GM21737 (cell line): ENCODE measurements around the gene MAPK7.
A peak's percentile ranks its signal among the peaks of the same experiment; 100 is the strongest.

Source experiments
- ATAC-seq: cut with Tn5 transposase; IDR thresholded peaks from one replicate; pipeline ENCODE4 v1.9.1; 2021; ENCODE audit warnings: mild to moderate bottlenecking, moderate library complexity; ENCODE audit not compliant: unreplicated experiment

The MAPK7 gene

DNA sequence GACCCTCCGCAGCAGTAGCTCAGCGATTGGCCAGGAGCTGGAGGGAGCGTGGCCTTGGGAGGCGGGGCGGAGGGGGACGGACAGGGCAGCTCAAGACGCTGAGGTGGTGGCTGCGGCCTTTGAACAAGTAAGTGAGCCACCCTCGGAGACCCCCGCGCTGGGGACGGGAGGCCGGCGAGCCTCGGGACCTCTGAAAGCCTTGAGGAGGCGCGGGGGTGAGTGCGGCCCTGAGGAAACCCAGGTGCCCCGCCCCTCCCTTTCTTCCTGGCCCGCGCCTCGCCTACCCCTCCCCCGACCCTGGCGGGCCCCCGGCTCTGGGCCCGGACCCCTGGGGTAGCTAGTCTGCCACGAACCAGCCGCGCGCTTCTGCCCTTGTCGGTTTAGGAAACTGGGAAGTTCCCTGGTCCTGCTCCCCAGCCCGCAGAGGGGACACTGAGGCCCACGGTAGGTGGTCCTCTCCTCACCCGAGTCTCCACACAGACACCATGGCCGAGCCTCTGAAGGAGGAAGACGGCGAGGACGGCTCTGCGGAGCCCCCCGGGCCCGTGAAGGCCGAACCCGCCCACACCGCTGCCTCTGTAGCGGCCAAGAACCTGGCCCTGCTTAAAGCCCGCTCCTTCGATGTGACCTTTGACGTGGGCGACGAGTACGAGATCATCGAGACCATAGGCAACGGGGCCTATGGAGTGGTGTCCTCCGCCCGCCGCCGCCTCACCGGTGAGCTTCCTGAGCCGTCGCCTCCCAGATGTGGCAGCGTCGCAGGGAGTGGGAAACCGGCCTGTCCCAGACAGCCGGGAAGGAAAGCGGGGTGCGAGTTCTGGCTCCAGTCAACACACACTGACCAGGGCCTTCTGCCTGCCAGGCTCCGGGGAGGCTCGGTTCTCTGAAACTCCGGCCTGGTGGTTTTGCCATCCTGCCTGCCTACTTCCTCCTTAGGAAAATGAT lies at the start of gene MAPK7:
TSS of gene MAPK7 (plus strand) at position 83 of the 945 bp plus-strand sequence. CDS start at position 486, 403 bp downstream.
- ATAC-seq: peak; percentile 8

DNA sequence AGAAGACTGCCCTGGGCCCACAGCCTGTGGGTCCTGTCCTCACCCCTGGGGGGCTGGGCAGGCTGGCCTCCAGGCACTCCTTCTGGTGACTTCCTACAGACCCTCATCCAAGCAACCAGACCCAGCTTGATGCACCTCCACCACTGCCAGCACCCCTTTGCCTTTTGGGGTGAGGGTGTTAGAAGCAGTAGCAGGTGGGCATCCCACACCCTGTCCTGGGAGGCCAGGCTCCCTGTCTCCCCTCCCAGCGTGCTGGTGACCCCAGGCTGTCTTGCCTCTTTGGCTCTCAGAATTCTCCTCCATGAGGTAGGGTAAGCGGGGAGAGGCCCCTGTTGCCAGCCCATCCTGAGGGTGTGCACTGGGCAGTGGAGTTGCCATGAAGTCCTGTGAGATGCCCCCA lies 49.2 kb upstream of the MAPK7 start:
- ATAC-seq: no peak

DNA sequence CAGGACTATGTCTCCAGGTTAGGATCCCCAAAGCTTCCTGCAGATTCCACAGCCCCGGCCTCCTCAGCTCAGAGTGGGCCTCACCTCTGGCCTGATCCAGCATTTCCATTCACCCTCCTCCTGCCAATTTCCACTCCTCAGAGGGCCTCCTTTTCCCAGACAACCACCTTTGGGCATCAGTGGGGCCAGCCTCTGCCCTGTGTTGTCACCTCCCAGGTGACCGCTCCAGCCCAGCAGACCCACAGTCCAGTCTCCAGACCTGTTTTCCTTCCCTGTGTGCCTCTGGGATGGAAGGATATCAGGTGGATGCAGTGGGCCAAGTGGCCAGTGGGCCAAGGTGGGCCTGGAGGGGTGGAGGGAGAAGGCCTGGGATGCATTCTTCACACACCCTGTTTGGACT lies 48.5 kb upstream of the MAPK7 start:
- no peak for ATAC-seq

DNA sequence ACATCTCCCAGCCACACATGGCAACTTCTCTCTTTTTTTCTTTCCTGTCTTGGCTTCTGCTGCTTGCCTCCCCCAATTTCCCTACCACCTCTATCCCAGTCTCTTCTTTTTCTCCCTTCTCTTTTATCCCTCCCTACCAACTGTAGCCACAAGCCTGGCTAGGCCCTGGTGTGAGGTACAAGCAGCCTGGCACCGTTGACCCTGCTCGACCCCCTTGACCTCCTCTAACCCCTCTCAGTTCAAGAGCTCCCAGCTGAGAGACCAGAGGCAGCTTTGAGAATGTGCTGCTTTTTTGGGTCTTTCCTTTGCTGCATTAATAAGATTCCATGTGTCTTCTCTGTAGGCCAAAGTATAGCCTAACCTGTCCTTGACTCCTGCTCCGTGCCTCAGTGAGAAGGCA lies 48.0 kb upstream of the MAPK7 start:
- no peak for ATAC-seq

DNA sequence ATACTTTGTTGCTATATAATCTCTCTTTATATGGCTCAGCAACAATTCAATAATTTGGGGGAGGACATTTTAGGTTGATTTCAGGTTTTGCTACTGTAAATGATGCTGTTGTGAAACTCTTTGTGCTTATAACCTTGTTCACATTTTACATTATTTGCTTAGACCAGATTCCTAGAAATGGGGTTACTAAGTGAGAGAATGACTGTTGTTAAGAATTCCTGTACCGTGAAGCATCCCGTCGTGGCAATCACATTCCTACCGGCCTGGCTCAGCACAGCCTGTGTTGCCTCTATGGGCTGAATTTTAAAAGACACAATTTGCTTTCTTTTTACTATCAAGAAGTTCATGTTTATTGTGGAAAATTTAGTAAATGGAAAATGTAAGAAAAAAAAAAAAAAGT lies 47.2 kb upstream of the MAPK7 start:
- no peak for ATAC-seq

DNA sequence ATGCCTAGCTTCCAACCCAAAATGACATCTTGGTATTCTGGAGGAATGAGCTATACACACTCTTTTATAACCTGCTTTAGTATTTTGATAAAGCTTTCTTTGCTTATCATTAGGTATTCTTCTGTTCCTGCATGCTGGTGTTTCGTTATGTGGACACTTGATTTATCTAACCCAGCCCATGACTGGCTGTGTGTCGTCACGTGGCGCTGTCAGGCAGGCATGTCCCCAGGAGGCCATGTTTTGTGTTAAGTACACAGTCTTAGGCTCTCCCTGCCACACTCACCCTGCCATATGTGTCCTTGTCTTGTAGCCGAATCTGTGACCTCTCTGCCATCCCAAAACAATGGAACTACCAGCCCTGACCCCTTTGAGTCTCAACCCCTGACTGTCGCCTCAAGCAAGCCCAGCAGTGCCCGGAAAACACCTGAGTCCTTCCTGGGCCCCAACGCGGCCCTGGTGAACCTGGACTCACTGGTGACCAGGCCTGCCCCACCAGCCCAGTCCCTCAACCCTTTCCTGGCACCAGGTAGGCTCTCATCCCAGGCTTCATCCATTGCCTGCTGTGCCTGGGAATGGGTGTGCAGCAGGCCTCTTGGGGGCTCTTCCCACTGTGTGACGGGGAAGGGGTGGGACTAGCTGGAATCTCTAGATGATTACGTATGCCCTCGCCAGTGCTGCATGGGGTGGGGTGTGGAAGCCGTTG lies 46.6 kb upstream of the MAPK7 start:
- ATAC-seq: no peak

DNA sequence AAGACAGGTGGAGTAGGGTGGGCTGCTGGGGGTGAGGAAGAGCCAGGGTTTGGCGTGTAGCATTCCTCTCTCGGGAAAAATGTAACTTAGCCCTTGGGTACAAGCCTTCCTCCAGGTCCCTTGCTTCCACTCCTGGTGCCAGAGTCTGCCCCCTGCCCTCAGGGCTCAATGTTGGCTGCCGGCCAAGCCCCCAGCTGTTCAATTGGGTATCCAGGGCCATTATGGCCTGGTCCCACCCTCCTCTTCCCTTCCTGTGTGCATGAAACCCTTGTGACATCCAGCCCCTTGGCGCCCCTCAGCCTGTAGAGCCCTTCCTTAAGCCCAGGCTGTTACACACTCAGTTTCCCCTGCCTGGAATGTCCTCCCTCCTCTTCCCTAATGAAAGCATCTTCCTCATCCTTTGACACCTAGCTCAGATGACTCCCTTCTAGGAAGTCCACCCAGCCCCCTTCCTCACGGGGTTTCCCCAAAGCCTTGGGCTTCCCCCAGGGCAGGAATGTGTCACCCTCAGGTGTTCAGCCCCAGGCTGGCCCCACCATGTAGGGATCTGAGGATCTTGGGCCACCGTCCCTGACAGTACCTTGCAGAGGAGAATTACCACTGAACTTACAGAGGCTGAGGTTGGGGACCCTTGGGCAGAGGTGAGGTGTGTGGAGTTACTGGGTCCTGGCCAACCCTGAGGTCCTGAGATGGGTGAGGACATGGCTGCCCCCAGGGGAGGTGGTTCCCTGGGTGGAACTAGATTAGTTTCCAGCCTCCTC lies 45.7 kb upstream of the MAPK7 start:
- ATAC-seq: no peak

DNA sequence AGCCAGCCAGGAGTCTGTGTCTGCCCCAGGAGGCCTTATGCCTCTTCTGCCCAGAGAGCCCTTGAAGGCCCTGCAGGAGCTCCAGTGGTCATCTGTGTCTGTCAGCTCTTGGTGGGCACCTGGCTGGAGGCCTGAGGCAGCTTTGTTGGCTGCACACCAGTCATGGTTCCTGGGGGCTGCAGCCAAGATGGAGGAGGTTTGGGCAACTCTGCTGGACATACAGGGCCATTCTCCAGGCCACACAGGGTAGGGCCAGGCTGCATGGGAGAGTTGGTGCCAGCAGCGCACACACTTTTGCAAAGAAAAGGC lies 45.2 kb upstream of the MAPK7 start:
- ATAC-seq: no peak

DNA sequence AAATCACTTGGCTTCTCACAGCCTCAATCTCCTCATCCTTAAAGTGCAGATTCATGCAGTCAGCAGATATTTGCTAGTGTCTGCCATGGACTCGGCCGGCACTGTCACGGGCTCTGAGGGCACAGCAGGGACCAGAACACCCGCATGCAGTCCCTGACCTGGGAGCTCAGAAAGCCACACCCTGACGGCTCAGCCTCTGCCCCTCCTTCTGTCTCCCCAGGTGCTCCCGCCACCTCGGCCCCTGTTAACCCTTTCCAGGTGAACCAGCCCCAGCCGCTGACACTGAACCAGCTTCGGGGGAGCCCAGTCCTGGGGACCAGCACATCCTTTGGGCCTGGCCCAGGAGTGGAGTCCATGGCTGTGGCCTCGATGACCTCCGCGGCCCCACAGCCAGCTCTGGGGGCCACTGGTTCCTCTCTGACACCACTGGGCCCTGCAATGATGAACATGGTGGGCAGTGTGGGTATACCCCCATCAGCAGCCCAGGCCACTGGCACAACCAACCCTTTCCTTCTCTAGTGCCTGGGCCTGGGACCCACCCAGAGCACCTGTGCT lies 44.5 kb upstream of the MAPK7 start:
- ATAC-seq: no peak

DNA sequence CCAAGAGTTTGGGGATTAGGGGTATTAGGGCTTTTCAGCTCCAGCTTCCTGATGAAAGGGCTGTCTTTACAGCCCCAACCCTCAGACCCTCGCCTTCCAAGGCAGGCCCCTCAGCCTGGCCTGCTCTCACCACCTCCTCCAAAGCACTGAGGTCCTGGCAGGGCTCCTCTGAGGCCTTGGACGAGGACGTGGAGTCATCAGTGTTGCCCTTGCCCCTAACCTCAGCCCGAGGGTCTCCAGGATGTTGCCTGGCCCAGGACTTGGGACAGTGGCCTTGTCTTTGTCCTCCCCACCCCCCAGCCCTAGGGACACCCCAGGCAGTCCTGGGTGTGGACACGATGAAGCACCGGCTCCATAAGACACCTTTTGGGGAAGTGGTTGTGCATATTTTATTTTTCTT lies 44.0 kb upstream of the MAPK7 start:
- no peak for ATAC-seq

DNA sequence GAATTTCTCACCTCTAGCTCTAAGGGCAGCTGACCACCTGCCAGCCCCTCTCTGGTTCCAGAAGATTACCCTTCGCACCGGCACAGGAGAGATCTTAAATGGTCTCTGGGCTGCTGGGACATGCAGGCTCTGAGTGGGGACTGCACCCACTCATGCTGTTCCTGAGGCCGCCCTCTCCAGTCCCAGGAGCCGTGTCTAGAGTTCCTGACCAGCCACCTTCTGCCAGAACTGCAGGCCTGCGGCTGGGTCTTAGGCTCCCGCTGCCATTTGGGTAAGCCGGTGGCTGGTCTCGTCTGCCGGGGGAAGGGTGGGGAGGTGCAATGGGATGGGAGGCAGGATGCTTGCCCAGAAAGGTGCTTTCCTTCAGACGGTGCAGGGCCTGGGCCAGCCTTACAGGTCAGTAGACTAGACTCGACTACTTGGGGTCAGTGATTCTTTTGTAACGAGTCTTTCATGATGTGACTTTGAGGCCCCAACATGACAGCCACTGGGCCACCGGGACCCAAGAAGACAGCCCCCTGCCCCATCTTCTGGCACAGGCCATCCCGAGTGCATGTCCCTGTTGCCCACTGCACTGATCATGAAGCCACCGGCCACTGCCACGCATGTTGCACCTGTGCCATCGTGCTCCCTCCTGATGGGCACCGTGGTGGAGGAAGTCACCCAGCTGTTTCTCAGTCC lies 42.2 kb upstream of the MAPK7 start:
- no peak for ATAC-seq

DNA sequence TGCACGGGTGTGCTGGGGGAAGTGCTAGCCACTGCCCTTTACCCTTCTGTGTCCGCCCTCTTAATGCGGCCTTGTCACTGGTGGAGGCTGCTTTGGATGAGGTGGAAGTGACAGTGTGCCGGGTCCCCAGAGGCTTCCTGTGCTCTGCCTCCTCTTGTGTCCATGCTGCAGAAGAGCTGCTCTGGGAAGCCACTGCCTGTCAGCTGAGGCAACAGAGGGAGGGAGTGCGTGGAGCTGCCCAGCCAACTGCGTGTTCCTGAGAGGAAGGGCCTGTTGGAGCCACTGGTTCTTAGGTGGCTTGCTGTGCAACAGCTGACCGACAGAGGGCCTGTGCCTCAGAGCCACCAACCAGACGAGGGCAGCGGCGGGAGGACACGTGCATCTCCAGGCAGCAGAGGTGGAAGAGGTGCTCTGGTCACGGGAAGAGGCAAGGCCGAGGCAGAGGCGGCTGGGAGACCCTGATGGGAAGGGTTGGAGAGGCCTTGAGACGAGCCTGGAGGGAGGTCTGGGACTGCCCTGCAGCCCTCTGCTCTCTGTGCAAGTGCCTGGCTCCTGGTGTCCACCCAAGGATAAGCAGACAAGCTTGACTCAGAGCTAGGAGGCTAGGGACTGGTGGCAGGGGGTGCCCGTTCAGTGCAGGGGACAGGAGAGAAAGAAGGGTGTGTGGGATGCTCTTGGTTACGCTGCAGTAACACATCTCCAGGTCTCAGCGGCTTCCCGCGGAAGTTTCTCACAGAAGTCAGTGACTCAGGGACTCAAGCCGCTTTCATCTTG lies 41.2 kb upstream of the MAPK7 start:
- ATAC-seq: no peak

DNA sequence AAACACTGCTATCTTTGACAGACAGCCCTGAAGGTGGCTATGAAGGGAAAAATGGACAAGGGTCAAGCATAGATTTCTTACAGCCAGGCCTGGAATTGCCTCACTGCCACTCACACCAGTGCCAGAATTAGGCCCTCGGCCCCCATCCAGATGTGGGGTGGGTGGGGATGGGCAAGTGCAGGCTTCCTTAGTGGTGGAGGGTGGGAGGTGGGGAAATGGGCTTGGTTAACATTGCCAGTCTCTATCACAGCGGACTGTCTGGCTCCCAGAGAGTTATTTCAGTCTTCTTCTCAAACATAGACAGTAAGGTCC lies 40.6 kb upstream of the MAPK7 start:
- no peak for ATAC-seq

DNA sequence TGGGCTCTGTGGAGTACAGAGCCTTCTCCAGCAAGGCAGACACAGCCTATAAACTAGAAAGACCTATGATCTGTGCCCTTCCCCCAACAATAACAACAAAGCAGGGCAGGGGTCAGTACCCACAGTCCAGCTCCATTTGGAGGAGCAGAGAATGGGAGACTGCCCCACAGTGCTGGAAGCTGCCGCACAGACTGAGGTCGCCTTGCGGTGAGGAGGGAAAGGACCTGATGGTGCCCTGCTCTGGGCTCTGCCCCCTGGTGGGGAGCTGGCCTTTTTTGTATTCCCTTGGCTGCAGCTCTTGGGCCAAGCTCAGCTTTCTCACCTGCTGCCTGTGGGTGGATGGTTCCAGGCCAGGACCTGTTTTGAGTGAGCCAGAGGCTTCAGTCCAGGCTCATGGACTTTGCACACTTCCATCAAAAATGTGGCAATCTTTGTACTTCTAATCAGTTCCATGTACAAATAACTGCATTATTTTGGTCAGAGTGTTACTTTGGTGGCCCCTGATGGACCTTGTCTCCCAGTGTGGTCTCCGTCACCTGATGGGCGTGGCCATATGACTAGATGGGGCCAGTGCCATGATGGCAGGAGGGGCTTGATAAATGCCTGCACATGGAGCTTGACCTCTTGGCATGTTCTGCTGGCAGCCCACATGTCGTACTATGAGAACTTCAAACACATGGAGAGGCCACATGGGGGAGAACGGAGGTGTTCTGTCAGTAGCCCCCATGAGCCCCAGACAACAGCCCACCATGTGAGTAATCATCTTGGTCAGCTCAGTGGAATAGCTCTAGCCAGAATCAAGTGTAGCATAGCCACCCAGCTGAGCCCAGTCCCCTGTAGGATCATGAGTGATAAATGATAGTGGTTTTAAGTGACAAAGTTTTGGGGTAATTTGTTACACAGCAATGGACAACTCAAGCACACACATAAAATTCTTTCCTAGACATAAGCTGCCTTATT lies 40.0 kb upstream of the MAPK7 start:
- ATAC-seq: peak; percentile 63

DNA sequence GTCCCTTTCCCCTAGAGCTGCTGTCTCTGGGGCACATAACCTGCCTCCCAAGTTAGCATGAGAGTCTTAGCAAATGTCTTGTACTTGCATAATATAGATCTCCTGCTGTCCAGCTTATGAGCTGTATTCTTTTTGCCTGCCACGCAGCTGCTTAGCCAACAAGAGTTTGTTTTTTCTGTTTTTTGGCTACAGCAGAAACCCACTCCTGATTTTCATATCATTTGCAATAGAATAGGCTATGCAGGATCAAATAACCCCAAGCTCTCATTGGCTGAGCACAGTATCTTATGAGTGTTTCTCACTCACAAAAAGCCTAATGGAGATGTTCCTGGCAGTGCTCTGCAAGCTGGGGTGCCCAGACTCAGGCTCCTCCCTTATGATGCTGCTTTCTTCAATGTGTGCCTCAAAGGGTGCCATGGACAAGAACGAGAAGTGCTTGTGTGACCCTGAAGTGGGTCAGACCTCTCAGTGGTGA lies 38.9 kb upstream of the MAPK7 start:
- no peak for ATAC-seq

DNA sequence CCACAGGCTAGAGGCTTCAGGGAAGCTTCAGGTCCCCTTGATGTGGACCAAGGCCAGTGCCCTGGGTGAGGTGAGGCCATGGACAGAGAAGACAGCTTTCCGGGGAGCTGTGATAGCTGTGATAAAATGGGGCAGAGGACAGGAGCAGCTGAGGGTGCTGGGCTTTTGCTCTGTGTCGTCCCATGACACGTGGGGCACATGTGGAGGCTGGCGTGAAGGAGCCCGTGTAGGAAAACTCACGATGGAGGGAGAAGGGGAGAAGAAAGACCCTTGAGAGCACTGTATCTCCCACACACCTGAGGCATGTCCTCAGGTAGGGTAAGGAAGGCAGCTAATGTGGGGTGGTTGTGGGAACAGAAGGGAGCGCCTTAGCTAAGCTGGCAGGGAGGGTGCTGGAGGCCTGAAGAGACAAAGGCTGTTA lies 37.1 kb upstream of the MAPK7 start:
- ATAC-seq: no peak

DNA sequence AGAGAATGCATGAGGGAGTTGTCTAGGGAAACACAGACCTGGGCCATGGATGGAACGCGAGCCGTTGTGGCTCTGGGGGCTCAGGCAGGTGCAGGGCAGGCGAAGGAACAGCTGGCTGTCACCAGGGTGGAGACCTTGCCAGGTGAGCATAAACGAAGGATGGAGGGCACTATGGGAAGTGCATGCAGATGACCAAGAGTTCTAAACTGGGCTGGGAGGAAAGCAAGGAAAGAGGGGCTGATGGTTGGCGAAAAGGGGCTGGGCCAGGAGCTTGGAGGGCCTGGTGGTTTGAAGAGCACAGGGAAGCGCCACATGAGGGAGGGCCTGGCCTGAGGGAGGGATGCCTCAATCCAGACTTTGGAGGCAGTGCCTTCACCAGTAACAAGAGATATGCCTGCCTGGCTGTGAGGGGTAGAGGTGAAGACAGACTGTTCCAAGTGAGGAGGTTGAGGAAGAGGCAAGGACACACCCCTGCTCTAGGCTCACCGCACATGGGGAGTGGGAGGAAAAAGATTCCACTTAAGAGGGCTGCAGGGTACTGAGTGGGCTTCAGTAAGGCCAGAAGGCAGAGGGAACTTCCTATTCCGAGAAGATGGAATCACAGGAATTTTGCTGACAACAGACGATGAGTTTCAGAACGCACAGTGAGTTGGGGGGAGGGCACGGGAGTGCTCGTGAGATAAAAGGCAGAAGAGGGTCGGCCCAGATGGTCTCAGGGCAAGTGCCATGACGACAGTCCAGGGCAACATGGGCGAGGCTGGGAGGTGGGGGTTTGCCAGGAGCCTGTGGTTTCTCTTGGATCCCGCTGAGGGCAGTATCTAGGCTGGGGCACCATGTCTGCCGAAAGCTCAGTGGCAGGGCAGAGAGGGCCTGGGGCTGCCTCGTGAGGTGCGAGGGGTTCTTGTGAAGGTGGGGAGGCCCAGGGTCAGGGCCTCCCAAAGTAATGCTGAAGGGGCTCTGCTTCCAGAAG lies 36.4 kb upstream of the MAPK7 start:
- ATAC-seq: no peak
